Upper lobe of left lung (tissue), 4 donors: Measurements from ENCODE around the gene PROM2.

ENCODE experiments used
- EP300 ChIP-seq, 4 donors: sonication (generic); formaldehyde crosslinking; IDR thresholded peaks; one replicate each; pipeline ENCODE4 v1.5.1; 2017; ENCODE audit warnings: antibody characterized with exemption in 4 of 4, control low read depth in 2 of 4
- POLR2AphosphoS5 ChIP-seq, 2 donors: sonication (generic); formaldehyde crosslinking; IDR thresholded peaks; one replicate each; pipeline ENCODE4 v1.5.1; 2017; ENCODE audit warnings: antibody characterized with exemption in 2 of 2

GRCh38 chr2:95319481-95320343 lies 45.5 kb downstream of the PROM2 start:
- TF ChIP-seq POLR2AphosphoS5 (IDR thresholded peaks at IDR 0.05) (no peak), EP300 (IDR thresholded peaks at IDR 0.05) (no peak)
